ENCODE results near the gene INPP5B. TPM values are rescaled to one million over a fixed set of nuclear protein-coding genes. Genes with fewer than 3 reads are reported as not detected.

The INPP5B gene
- total and polyA plus RNA-seq, 2 of the 13 experiments (the other 11 are each of a cell fraction or from before 2014, with no cell fraction given) = 9.0 to 9.8 TPM

- Histone ChIP-seq H3K4me2 (ENCODE audit: low read depth, low read length) (no peak overlapping the region), H4K20me1 (ENCODE audit: insufficient read depth, low read length) (no peaks in the 10 kb centered on the region), H3K4me3 (replicated peaks in 1 of 3; ENCODE audit: insufficient read depth in 1 of 3, low read depth in 2 of 3, low read length in 3 of 3) (no peak overlapping the region), H3K4me1 (ENCODE audit: insufficient read depth, low read length) (no peaks in the 10 kb centered on the region), H3K9me3 (ENCODE audit: low read length) (no peaks in the 10 kb centered on the region), H3K79me2 (ENCODE audit: insufficient read depth, low read length) (peaks cover 10% of the 10 kb centered on the region), H3K27me3 (ENCODE audit: control insufficient read depth in 1 of 2, insufficient read depth in 2 of 2, low read length in 2 of 2) (no peaks in the 10 kb centered on the region; a peak in 1 of 5 replicates), H2AFZ (ENCODE audit: low read length) (no peak overlapping the region), H3K36me3 (replicated peaks in 1 of 2; ENCODE audit: control insufficient read depth in 1 of 2, insufficient read depth in 2 of 2, low read length in 2 of 2) (peaks cover 5 to 12% of the 10 kb centered on the region in 2 experiments; a peak in 4 of 5 replicates), H3K9ac (ENCODE audit: insufficient read depth, low read depth, low read length) (no peak overlapping the region), H3K27ac (ENCODE audit: extremely low read length, insufficient read depth, low read length) (no peak overlapping the region)
- ChIA-PET POLR2A (no interaction called here), CTCF (ENCODE audit: low intra/inter-chr PET ratio, low total read pairs) (no interaction called here)
- ATAC-seq (no peak), FAIRE-seq (no peak), DNase-seq (ENCODE audit: low spot score) (no peak)
- intact Hi-C loops (cut with micrococcal nuclease; ENCODE audit: unreplicated experiment) (no loop called here), in situ Hi-C loops (cut with HindIII; ENCODE audit: extremely low pct_ligation_motif_present, low pct_unique_long_range_greater_than_20kb) (no loop called here)
- WGBS (ENCODE audit: low lambda C conversion rate) = 97% methylated on average over 4 of the region's 4 CpGs
- BruUV-seq (replicated peaks) = no TSS peak
- no peak for TF ChIP-seq ZFP62 (CRISPR knock-in tag; IDR thresholded peaks at IDR 0.05)
- no peak for TF ChIP-seq ZNF282 (IDR thresholded peaks at IDR 0.05; ENCODE audit: partially characterized antibody)
- no peak for TF ChIP-seq RFX1 (IDR thresholded peaks at IDR 0.05)
- TF ChIP-seq RCOR2 (CRISPR knock-in tag; IDR thresholded peaks at IDR 0.05) = no peak
- no peak for TF ChIP-seq FOXP1 (IDR thresholded peaks at IDR 0.05)
- no peak for TF ChIP-seq FOXP1 (CRISPR knock-in tag; IDR thresholded peaks at IDR 0.05)
- TF ChIP-seq FOXK1 (CRISPR knock-in tag; IDR thresholded peaks at IDR 0.05; ENCODE audit: borderline replicate concordance, low read depth) = no peak
- TF ChIP-seq, protein P1, sequence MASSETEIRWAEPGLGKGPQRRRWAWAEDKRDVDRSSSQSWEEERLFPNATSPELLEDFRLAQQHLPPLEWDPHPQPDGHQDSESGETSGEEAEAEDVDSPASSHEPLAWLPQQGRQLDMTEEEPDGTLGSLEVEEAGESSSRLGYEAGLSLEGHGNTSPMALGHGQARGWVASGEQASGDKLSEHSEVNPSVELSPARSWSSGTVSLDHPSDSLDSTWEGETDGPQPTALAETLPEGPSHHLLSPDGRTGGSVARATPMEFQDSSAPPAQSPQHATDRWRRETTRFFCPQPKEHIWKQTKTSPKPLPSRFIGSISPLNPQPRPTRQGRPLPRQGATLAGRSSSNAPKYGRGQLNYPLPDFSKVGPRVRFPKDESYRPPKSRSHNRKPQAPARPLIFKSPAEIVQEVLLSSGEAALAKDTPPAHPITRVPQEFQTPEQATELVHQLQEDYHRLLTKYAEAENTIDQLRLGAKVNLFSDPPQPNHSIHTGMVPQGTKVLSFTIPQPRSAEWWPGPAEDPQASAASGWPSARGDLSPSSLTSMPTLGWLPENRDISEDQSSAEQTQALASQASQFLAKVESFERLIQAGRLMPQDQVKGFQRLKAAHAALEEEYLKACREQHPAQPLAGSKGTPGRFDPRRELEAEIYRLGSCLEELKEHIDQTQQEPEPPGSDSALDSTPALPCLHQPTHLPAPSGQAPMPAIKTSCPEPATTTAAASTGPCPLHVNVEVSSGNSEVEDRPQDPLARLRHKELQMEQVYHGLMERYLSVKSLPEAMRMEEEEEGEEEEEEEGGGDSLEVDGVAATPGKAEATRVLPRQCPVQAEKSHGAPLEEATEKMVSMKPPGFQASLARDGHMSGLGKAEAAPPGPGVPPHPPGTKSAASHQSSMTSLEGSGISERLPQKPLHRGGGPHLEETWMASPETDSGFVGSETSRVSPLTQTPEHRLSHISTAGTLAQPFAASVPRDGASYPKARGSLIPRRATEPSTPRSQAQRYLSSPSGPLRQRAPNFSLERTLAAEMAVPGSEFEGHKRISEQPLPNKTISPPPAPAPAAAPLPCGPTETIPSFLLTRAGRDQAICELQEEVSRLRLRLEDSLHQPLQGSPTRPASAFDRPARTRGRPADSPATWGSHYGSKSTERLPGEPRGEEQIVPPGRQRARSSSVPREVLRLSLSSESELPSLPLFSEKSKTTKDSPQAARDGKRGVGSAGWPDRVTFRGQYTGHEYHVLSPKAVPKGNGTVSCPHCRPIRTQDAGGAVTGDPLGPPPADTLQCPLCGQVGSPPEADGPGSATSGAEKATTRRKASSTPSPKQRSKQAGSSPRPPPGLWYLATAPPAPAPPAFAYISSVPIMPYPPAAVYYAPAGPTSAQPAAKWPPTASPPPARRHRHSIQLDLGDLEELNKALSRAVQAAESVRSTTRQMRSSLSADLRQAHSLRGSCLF (CRISPR knock-in tag; IDR thresholded peaks at IDR 0.05; ENCODE audit: borderline replicate concordance) = no peak
- TF ChIP-seq ZNF562 (CRISPR knock-in tag; IDR thresholded peaks at IDR 0.05; ENCODE audit: borderline replicate concordance) = no peak
- TF ChIP-seq RARG (CRISPR knock-in tag; IDR thresholded peaks at IDR 0.05; ENCODE audit: low read depth) = no peak
- no peak for TF ChIP-seq ZNF124 (CRISPR knock-in tag; IDR thresholded peaks at IDR 0.05)
- no peak for TF ChIP-seq SP5 (CRISPR knock-in tag; IDR thresholded peaks at IDR 0.05; ENCODE audit: borderline replicate concordance, low read depth)
- TF ChIP-seq, protein P2, sequence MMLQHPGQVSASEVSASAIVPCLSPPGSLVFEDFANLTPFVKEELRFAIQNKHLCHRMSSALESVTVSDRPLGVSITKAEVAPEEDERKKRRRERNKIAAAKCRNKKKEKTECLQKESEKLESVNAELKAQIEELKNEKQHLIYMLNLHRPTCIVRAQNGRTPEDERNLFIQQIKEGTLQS (CRISPR knock-in tag; IDR thresholded peaks at IDR 0.05) = no peak
These were observed 100.1 kb downstream of the INPP5B start for GRCh38 chr1:37846647-37847339.
